ENCODE data around the gene KRT79.
"Not testable (repeated sequence)": the region's sequence is repeated elsewhere in the genome, so short reads cannot be mapped to it uniquely, and the experiment has no call there.

The KRT79 gene

DNA sequence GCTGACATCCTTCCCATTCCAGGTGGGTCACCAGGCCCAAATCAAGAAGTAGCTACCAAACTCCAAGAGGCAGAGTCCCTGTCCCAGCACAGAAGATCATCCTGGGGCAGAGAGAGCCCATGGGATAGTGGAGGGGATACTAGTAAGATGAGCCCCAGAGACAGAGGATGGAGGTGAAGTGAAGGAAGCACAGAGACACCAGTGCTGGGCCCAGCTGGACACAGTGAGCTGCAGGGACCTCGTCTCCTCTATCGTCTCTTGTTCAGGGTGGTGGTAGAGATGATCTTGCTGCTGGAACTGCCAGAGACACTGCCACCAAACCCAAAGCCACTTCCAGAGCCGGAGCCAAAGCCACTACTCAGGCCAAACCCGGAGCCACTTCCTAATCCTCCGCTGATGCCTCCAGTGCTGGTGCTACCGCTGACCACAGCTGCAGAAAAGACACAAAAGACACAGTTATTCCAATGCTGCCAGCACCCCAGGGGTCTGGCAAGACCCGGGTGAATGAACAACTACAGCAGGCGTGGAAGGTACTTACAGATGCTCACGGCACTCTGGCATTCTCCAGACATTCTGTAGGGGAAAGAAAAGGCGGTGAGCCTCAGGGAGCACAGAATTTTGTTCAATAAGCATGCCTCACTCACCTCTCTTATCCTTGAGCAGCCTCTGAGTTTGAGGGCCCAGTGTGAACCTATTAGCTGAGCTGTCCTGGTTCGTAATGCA, 27.1 kb downstream of the KRT79 start:
- DNase-seq (ENCODE audit: low read depth, low spot score): no peak

DNA sequence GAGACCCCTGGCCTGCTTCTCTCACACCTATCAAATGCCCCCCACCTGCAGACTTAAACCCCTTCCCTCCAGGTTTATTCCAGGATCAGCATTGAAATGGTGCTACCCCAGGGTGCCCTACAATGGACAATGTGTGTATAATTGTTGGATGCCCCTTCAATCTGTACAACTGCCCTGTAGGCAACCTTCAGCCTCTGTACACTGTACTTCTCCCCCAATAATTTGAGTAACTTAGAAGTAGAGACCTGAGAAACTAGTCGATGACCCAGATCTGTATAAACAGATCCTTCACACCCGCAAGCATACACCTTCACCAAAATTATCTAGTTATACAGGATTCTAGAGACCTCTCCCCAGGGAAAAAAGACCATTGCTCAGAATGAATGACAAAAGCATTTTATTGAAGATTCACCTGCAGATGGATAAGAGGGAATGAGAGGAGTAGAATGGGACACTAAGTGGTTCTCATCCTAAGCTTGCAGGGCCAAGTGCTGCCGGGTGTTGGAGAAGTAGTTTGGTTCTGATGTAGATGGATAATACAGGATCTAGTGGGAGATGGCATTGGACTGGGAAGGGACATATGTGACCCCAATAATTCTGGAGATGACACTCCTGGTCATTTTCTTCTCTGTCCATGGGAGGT, 27.8 kb downstream of the KRT79 start:
- DNase-seq (ENCODE audit: low read depth, low spot score): no peak

DNA sequence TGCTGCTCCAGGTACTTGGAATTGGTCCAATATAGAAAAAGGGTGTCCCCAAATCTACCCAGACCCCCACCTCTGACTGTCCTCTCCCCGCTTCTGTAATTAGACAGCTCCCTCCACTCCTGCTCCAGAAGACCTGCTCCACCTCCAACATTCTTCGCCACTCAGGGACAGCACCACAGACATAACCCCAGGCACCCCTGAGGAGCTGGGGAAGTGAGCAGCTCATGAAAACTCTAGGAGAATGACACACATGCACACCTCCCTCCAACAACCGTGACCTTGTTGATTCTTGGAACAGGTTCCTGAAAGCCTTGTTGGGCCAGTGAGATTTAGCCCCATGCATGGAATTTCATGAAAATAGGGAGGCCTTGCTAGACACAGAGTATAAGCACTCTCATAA, 28.4 kb downstream of the KRT79 start:
- no peak for DNase-seq (ENCODE audit: low read depth, low spot score)

DNA sequence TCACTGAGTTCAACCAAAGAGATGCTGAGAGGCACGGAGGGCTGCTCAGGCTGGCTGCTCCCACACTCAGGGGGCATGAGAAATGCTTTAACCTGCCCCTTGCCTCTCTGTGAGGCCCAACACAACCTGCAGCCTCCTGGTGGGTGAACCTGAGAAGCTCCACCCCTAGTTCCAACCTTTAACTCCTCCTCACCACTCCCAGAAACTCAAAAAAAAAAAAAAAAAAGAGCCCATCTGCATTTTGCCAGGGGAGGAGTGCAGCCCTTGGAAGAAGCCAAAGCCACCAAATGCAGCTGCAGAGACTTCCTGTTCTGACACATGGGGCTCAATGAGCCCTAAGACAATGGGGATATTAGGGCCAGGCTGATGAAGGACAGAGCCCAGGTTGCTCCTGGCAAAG, 29.1 kb downstream of the KRT79 start:
- no peak for DNase-seq (ENCODE audit: low read depth, low spot score)

DNA sequence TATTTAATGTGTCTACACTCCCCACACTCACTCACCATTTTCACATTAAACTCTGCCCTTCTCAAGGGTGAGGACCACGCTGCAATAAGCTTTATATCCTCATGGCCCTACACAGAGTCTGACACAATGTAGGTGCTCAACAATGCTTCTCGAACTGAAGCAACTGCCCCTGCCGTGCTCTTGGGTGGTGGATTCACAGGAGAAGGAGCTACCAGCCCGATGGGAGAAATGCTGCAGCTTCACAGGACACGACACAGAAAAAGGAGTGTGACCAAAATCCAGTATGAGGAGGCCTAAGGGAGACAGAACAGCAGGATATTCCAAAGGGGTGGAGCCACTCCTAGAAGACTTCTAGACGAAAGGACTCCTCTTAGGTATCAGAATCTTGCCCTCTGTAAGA, 31.7 kb downstream of the KRT79 start:
- DNase-seq (ENCODE audit: low read depth, low spot score): no peak

DNA sequence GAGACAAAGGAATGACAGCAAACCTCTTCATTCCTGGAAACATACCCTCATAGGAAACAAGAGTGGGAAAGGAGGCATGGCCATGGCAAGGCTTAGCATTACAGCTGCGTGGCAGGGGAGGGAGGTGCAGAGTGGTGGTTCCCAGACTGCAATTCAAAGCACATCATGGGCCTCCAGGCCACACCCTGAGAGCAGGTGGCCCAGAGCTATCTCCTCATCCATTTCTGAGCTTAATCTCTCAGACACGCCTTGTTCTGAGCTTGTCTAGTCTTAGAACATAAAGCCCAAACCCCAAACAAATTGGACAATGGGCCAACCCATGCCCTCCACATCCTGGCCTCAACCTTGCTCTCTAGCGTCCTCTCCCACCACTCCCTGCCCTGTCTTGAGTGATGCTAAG, 32.3 kb downstream of the KRT79 start:
- DNase-seq (ENCODE audit: low read depth, low spot score): no peak

DNA sequence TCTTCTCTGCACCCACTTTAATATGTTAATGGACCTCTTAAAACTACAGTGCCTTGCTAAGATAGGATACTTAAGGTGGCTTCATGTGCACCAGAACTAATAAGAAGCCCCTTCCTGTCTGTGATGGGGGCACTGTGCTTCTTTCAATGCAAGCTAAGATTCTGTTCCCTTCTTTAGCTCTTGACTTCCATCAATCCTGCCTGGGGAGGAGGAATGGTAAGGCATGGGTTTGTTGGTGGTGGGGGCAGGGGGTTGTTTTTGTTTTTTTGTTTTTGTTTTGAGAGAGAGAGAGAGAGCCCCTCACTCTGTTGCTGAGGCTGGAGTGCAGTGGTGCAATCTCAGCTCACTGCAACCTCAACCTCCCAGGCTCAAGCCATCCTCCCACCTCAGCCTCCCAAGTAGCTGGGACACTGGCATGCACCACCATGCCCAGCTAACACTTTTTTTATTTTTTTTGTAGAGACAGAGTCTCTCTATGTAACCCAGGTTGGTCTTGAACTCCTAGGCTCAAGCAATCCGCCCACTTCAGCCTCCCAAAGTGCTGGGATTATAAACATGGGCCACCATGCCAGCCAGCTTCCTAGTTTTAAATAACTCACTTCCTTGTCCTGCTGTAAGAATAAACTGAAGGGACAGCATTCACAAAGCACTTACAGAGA, 33.7 kb downstream of the KRT79 start:
- DNase-seq (ENCODE audit: low read depth, low spot score): no peak

DNA sequence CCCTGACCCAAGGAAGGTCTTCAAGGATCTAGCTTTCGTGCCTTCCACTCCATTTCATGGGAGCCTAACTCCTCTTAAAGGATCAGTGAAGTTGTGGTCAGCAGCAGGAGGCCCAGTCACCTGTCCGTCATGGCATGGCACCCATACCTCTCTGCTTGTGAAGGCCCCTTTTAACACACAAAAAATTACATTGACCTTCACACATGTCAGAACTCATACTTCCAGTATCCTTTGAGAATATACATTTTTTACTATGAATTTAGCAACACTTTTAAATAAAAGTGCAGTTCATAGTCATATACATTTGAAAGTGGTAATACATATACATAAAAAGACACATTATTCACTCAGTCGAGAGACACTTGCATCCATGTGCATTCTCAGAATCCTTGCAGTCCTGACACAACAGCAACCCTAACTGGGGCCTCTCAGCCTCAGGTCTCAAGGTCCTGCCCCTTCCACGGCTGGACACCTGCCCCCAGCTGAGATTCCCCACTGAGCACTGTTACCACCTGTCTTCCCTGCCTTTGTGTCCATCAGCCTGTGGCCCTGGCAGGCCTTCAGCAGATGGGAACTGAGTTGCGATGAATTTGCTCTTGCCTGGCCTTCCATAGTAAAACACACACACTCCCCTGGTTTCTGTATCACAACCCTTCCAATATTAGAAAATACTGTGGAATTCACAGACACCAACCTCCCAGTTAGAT, 34.5 kb downstream of the KRT79 start:
- no peak for DNase-seq (ENCODE audit: low read depth, low spot score)

DNA sequence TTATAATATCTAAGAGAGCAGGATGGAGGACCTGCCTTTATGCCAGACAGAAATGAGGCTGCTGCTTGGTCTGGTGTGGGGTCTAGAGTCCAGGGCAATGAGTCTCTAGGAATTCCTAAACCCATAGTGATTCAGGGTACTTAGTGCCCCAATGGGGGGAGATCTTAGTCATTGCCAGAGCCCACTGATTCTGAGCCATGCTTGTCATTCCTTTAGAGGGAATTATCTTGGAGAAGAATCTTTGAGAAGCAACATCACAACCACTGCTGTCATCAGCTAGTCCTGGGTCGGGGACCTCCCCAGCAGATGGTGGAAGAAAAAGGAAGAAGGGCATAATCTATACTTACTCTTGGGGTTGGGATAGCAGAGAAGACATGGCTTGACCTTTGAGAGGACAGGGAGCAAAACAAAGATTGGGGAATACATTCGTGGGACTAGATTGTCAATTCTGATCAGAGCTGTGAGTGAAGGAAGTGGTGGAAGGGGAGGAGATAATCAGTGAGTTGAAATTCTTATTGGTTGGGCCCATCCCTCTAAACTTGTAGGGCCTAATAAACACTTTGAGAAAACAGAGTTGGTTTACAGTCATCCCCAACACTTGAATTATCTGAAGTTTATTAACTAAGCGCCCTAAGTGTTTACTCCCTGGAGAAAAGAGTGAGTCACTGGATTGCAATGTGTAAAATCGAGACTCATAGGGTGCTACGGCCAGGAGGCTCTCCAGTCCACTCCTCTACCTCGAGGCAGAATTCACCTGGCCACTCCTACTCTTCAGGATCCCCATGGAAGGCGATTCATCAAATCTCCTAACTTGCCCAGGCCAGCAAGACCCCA, 35.2 kb downstream of the KRT79 start:
- DNase-seq (ENCODE audit: low read depth, low spot score): no peak

DNA sequence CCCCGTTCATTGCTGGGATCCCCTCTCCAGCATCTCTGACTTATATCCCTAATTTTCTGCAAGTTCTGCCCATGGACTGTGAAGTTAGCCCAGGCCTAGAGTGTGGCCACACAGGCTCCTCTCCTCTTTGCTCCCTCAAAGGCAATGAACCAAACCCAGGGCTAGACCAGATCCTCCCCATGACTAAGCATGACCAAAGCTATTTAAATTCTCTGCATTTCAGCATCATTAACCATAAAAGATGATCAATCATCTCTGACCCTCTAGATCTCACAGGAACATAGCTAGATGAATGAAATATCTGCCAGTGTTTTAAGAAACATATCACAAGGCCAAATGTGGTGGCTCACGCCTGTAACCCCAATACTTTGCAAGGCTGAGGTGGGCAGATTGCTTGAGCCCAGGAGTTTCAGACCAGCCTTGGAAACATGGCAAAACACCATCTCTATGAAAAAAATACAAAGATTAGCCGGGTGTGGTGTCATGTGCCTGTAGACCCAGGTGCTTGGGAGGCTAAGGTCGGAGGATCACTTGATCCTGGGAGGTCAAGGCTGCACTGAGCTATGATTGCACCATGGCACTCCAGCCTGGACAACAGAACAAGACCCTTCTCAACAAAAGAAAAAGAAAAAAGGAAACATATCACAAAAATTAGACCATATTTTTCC, 36.0 kb downstream of the KRT79 start:
- DNase-seq (ENCODE audit: low read depth, low spot score): no peak

DNA sequence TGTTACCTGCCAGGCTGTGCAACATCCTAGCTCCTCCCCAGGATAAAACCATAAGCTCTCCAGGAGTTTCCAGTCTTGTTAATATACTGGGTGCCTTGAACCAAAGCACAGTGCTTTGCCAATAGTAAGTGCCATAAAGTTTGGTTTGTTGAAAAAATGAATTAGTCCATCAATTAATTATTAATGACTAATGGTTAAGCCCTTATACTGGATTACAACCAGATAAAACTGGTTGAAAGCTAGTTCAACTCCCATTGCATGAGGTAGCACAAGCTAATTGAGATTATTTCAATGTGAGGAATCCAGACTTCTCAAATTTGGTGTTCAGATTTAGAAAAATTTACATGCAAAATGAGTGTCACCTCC, 36.6 kb downstream of the KRT79 start:
- DNase-seq (ENCODE audit: low read depth, low spot score): no peak

DNA sequence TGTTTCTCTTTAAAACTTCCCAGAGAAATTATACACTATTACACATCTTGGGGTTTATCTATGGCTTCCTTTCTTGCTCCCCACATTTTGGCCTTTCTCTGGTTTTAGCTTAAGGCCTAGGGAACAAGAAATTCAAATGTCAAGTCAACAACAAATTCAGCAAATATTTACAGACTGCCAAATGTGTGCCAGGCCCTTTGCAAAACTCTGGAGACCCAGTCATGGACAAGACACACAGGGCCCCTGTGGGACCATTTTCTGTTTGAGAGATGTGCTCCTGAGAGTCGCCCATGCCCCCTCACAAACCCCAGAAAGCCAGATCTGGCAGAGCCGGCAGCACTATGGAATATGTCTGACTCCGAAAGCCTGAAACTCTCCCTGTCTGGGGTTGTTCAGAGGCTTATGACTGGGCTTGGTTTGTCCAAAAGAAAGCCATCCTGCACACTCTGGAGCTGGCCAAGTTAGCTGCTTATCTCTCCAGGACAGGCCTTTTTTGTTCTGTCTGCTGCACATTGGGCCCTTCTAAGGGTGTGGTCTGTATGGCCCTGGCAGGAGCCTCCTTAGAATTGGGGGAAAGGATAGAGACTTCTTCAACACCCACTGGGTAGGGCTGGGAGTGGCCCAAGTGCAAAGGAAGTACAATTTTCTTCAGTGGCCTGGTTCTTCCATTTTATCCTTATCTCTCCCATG, 37.1 kb downstream of the KRT79 start:
- DNase-seq (ENCODE audit: low read depth, low spot score): no peak

DNA sequence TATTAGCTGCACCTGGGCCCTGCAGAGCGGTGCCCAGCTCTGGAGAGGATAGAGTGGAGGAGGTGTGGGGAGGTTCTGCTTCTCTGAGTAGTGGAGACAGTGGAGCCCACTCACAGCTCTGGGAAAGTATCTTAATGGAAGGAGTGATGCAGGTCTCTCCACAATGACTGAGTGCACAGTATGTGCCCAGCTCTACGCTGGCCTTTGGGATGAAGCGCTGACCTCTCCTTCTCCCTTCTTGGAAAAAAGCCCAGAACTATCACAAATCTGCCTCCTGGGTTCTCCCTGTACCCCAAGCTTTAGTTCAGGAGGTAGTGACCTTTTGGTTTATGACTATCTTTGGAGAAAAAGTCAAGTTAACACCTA, 37.7 kb downstream of the KRT79 start:
- no peak for DNase-seq (ENCODE audit: low read depth, low spot score)

DNA sequence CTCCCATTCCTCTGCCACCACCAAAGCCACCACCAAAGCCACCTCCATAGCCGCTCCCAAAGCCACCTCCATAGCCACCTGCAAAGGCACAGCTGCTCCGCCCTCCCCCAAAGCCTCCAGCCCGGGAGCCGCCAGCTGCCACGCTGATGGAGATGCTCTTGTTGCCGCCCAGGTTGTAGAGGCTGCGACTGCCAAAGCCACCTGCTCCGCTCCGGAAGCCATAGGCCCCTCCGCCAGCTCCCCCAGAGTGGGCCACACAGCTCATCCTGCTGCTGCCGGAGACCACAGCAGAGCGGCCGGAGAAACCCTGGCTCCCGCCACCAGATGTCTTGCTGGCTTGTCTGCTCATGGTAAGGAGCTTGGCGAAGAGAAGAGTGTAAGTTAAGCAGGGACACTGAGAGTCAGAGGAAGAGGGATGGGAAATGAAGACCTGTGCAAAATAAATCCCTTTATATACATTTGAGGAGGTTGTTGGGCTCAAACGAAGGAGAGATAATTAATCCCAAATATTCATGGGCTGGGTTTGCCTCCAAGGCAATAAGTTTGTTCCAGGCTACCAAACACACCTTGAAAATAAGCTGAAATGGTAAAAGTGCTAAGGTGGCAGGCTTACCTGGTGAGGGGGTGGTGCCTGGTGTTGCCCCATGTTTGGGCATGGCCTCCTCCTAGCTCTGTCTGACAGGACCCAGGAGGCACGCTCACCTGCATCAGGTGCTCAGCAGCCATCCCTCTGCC, 38.2 kb downstream of the KRT79 start, which contains the start of gene KRT3:
TSS of gene KRT3 (minus strand) at position 424 of the 735 bp plus-strand sequence. CDS start at position 349, 75 bp downstream.
- no peak for DNase-seq (ENCODE audit: low read depth, low spot score)

DNA sequence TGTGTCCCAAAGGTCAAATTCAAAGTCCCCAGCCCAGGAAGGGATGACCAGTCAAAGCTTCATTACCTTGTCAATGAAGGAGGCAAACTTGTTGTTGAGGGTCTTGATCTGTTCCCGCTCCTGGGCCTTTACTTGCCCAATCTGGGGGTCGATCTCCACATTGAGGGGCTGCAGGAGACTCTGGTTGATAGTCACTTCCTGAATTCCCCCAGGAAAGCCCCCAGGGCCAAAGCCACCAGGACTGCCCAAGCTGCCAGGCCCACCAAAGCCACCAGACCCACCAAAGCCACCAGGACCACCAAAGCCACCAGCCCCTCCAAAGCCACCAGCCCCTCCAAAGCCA, 38.8 kb downstream of the KRT79 start:
- not testable (repeated sequence) for DNase-seq (ENCODE audit: low read depth, low spot score)

DNA sequence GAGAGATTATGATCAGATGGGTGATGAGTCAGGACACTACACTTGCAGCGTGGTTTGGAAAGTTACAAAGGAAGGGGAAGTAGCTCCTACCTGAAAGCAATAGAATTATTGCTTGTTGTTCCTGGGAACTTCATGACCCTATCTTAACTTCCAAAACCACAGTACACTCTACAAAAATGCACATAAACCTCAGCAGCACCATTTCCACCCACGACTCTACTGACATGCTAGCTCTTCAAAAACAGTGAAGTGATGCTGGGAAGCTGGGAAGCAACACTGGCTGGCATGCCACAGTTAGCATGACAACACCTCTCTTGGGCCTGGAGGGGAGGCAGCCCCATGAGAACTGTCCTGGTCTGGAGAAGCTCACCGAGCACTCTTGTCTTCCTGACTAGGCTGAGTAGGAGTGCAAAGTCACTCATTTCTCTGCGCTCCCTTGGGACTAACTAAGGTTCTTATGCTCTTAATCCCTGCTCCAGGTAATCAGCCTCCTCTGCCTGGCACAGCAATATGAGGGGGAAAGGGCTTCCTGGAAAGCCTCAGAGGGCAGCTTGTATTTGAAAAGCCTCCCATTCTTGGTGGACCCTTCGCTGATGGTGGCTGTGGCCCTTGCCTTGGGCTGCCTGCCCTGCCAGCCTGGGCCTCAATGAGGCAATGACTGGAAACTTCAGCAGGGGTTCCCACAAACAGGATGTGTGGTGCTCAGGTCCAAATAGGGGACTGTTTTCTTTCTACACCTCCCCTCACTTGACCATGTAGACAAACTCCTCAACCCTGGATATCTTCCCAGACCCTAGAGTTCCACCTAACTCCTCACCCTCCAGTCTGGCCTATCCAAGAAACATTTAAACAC, 39.4 kb downstream of the KRT79 start:
- no peak for DNase-seq (ENCODE audit: low read depth, low spot score)

DNA sequence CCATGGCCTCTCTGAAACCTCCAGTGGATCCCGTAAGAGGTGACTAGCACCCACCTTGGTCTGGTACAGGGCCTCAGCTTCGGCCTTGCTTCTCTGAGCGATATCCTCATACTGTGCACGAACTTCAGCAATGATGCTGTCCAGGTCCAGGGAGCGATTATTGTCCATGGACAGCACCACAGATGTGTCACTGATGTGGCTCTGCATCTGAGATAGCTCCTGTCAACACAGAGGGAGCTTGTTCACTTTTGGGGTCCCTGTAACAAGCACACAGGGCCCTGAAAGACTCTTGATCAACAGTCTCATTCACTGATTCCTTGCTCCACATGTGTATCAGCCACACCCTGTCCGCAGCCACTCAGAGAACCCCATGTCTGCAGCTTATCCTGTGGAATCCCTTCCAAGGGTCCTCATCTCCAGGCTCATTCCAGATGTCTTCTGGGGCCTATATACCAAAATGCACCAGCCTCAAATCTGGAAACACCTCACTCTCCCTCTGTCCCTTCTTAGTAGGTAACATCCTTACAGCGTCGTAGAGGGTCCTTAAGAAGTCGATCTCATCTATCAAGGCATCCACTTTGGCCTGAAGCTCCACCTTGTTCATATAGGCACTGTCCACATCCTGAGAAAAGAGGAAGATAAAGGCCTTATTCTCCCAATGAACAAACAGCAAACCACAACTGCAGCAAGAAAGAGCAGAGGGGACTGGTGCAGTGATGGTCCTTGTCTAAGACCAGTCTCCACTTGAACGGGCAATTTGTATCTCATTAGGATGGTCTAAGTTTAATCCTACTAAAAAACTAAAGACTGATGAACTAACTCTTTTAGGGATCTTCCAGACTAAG, 41.7 kb downstream of the KRT79 start:
- DNase-seq (ENCODE audit: low read depth, low spot score): no peak
